Adrenal gland (tissue), 5 donors: ENCODE results near the gene NUDT3.

Source experiments
- POLR2A ChIP-seq, 2 donors: fragments of 450-650 bp; IDR thresholded peaks; one replicate each; pipeline ENCODE4 v1.6.1; 2017; ENCODE audit warnings: antibody characterized with exemption in 2 of 2, mild to moderate bottlenecking in 2 of 2, moderate library complexity in 1 of 2
- TF ChIP-seq, protein P1 (sequence below), 6 experiments: fragments of 450-650 bp in 4 of 6; fragments of 200-600 bp in 2 of 6; sonication (generic) in 1 of 6; IDR thresholded peaks; 1 replicate in 5 of 6; 2 replicates in 1 of 6; pipeline versions ENCODE4 v1.5.1 to v1.8.0; 2016 to 2021; ENCODE audit warnings: antibody characterized with exemption in 6 of 6, mild to moderate bottlenecking in 2 of 6, moderate library complexity in 1 of 6
- donor health status: DM: no; HTN: no; CAD: no.

- TF ChIP-seq POLR2A (IDR thresholded peaks at IDR 0.05) = no peak
- TF ChIP-seq, protein P1, sequence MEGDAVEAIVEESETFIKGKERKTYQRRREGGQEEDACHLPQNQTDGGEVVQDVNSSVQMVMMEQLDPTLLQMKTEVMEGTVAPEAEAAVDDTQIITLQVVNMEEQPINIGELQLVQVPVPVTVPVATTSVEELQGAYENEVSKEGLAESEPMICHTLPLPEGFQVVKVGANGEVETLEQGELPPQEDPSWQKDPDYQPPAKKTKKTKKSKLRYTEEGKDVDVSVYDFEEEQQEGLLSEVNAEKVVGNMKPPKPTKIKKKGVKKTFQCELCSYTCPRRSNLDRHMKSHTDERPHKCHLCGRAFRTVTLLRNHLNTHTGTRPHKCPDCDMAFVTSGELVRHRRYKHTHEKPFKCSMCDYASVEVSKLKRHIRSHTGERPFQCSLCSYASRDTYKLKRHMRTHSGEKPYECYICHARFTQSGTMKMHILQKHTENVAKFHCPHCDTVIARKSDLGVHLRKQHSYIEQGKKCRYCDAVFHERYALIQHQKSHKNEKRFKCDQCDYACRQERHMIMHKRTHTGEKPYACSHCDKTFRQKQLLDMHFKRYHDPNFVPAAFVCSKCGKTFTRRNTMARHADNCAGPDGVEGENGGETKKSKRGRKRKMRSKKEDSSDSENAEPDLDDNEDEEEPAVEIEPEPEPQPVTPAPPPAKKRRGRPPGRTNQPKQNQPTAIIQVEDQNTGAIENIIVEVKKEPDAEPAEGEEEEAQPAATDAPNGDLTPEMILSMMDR (IDR thresholded peaks at IDR 0.05) = no peak
Measured at GRCh38 chr6:34425132-34425497, 32.6 kb upstream of the NUDT3 start.
